H1 (cell line): ENCODE data around the gene APOL2. TPM values are rescaled to one million over a fixed set of nuclear protein-coding genes. Genes with fewer than 3 reads are reported as not detected.

ENCODE experiments used
- GABPA ChIP-seq: IDR thresholded peaks from 2 replicates; pipeline ENCODE4 v1.6.1; 2011; ENCODE audit warnings: mild to moderate bottlenecking, low read length, moderate library complexity, borderline replicate concordance; ENCODE audit not compliant: insufficient read depth
- NRF1 ChIP-seq: IDR thresholded peaks from 2 replicates; pipeline ENCODE4 v1.6.1; 2011; ENCODE audit warnings: mild to moderate bottlenecking, low read depth, low read length, improper control_type of control experiment
- SIRT6 ChIP-seq: IDR thresholded peaks from one replicate; pipeline ENCODE4 v1.7.1; 2012; ENCODE audit warnings: low read length, inconsistent platforms
- polyA plus RNA-seq, 7 experiments: library from polyadenylated mRNA; depleted of rRNA in 3 of 7; stranded (reverse) in 5 of 7; unstranded in 2 of 7; fragments of >200 nt in 5 of 7; fragments of 200-250 nt in 2 of 7; gene quantifications; 1 replicate in 5 of 7; 2 replicates in 1 of 7; 4 replicates in 1 of 7; pipeline versions ENCODE4 v1.2.1 to v1.2.3, GENCODE V29; 2011 to 2013; ENCODE audit warnings: missing spikeins in 2 of 7, mixed read lengths in 2 of 7
- total RNA-seq: library from RNA; stranded (reverse); fragmentation: NEBNext Ultra II Directional; extraction: Animal tissue kit (Norgen Biotek cat#: 25700); gene quantifications from 2 replicates; pipeline ENCODE4 v1.2.1, GENCODE V29; 2021
- TF ChIP-seq, protein P1 (sequence below): IDR thresholded peaks from 2 replicates; pipeline ENCODE4 v1.6.1; 2011; ENCODE audit warnings: low read length, improper control_type of control experiment
- TF ChIP-seq, protein P2 (sequence below), 3 experiments: IDR thresholded peaks; 1 replicate in 2 of 3; 2 replicates in 1 of 3; pipeline versions ENCODE4 v1.5.1 to v1.6.1; 2011; ENCODE audit warnings: low read length in 3 of 3, mild to moderate bottlenecking in 3 of 3, inconsistent platforms in 2 of 3, low read depth in 1 of 3, moderate library complexity in 1 of 3; ENCODE audit not compliant: insufficient read depth in 1 of 3; ENCODE audit errors: control extremely low read depth in 1 of 3

APOL2 gene
- total and polyA plus RNA-seq, 2 of the 8 experiments (the other 6 are each of a cell fraction or from before 2014, with no cell fraction given), result 8.1 to 11.0 TPM

DNA sequence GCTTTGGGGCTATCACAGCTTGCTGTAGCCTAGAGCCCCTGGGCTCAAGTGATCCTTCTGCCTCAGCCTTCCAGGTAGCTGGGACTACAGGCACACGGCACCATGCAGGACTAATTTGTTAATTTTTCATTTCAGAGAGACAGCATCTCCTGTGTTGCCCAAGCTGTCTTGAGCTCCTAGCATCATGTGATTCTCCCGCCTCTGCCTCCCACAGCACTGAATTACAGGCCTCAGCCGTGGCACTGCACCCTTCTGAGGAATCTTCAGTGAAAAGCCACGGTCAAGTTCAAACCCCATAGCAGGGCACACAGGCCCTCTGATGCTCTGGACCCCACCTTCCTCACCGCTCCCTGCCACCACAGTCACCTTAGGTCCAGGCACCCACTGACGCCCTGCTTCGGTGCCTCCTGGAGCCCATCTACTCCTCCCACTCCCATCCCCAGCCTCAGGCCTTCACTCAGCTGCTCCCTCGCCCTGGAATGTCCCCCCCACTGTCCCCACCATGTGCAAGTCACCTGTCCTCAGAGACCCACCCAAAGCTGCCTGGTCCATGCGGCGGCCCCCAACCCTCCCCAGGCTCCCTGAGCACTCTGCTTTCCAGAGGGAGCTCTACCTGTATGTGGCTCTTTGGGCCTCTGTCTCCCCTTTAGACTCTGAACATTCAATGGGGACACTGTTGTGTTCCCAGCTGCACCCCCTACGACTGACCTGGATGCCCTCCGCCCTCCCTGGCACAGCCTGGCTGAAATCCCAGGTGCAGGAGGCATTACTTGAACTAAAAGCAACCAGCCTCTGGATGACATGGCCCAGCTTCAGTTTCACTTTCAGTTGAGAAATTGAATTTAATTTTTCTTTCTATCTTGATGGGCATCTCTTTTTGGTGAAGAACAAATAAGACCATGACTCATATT is 1.6 kb downstream of the APOL2 start (continued):
- TF ChIP-seq, protein P1, sequence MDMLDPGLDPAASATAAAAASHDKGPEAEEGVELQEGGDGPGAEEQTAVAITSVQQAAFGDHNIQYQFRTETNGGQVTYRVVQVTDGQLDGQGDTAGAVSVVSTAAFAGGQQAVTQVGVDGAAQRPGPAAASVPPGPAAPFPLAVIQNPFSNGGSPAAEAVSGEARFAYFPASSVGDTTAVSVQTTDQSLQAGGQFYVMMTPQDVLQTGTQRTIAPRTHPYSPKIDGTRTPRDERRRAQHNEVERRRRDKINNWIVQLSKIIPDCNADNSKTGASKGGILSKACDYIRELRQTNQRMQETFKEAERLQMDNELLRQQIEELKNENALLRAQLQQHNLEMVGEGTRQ, result no peak
- no peak for TF ChIP-seq NRF1
- no peak for TF ChIP-seq GABPA
- TF ChIP-seq SIRT6, result no peak
- TF ChIP-seq, protein P2, sequence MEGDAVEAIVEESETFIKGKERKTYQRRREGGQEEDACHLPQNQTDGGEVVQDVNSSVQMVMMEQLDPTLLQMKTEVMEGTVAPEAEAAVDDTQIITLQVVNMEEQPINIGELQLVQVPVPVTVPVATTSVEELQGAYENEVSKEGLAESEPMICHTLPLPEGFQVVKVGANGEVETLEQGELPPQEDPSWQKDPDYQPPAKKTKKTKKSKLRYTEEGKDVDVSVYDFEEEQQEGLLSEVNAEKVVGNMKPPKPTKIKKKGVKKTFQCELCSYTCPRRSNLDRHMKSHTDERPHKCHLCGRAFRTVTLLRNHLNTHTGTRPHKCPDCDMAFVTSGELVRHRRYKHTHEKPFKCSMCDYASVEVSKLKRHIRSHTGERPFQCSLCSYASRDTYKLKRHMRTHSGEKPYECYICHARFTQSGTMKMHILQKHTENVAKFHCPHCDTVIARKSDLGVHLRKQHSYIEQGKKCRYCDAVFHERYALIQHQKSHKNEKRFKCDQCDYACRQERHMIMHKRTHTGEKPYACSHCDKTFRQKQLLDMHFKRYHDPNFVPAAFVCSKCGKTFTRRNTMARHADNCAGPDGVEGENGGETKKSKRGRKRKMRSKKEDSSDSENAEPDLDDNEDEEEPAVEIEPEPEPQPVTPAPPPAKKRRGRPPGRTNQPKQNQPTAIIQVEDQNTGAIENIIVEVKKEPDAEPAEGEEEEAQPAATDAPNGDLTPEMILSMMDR (IDR thresholded peaks at IDR 0.05; ENCODE audit: control extremely low read depth in 1 of 3, insufficient read depth in 1 of 3, low read depth in 1 of 3, low read length in 3 of 3), result no peak
